Measurements from ENCODE around the gene VAC14. TPM values are rescaled to one million over a fixed set of nuclear protein-coding genes. Genes with fewer than 3 reads are reported as not detected.
"Not testable (repeated sequence)": the region's sequence is repeated elsewhere in the genome, so short reads cannot be mapped to it uniquely, and the experiment has no call there.

Gene VAC14
- total and polyA plus RNA-seq, 5 experiments from 2014 or later, result 27.2 to 50.7 (median 41.4) TPM

DNA sequence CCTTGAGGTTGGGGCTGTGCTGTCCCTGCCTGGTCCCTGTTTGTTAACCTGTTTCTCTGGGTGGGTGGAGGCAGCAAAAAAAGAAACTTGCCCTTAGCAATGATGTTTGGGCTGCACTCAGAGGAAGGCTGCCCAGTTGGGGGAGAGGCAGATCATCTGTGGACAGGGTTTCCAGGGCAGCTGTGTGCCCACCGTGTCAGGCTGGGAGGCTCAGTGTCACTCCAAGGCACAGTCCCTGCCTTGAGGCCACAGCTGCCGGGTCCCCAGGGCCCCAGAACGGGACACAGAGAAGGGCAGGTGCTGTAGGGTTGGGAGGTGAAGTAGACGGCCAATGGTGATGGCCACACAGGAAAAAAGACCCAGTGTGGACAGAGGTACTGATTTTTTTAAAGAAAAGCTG, 150.7 kb downstream of the VAC14 start:
- Mint-ChIP-seq H3K4me3 (no peak overlapping the region), H3K9me3 (no peaks in the 10 kb centered on the region), H3K36me3 (no peaks in the 10 kb centered on the region), H3K27me3 (peaks cover 0 to 2% (median 0%) of the 10 kb centered on the region in 5 donors), H3K27ac (no peak overlapping the region), H3K4me1 (peaks cover 2 to 6% (median 3%) of the 10 kb centered on the region in 4 donors)
- POLR2A ChIA-PET, result interaction anchor here (0.6 kb wide), 1 partner anchor 485 kb away, joined by 4 read pairs; no protein-coding TSS in a partner anchor
- ATAC-seq, result no peak
- DNase-seq, result no peak

DNA sequence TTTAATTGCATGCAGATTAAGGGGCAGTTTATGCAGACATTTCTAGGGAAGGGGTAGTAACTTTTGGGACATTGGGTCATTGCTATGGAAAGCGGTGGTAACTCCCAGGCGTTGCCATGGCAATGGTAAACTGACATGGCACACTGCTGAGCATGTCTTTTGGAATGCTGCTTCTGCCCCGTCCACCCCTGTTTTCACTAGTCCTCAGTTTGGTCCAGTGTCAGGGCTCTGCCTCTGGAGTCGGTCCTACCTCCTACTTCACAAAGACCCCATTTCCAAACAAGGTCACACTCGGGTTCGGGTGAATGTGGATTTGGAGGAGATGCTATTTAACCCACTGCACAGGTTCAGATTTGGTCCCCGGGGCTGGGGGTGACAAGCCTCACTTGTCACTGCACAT, 151.7 kb downstream of the VAC14 start:
- peaks cover 2 to 6% (median 3%) of the 10 kb centered on the region in 4 donors for H3K4me1 Mint-ChIP-seq
- H3K4me3 Mint-ChIP-seq, result no peak overlapping the region
- POLR2A ChIA-PET, result no interaction called here
- ATAC-seq (no peak), DNase-seq (no peak)
- H3K36me3 Mint-ChIP-seq, result no peaks in the 10 kb centered on the region
- H3K9me3 Mint-ChIP-seq, result no peaks in the 10 kb centered on the region
- no peak overlapping the region for H3K27ac Mint-ChIP-seq
- H3K27me3 Mint-ChIP-seq, result peaks cover 0 to 2% (median 0%) of the 10 kb centered on the region in 5 donors

DNA sequence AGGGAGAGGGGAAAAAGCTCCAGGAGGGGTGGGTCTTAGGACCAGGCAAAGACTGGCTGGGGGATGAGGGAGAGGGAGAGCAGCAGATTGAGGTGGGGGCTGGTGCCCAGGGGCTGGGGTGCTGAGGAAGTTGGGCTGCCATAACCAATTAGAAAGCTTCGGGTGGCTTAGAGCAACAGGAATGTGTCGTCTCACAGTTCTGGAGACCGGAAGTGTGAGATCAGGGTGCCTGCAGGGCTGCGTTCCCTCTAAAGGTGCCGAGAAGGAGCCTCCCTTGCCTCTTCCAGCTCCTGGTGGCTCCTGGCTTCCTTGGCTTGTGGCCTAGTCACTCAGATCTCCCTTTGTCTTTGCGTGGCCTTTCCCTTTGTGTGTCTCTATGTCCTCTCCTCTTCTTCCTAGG, 152.4 kb downstream of the VAC14 start:
- POLR2A ChIA-PET, result no interaction called here
- Mint-ChIP-seq H3K27me3 (no peaks in the 10 kb centered on the region), H3K9me3 (no peaks in the 10 kb centered on the region), H3K36me3 (no peaks in the 10 kb centered on the region), H3K4me1 (peaks cover 0 to 1% (median under 1%) of the 10 kb centered on the region in 4 donors), H3K4me3 (no peak overlapping the region), H3K27ac (no peak overlapping the region)
- DNase-seq (no peak), ATAC-seq (no peak)

DNA sequence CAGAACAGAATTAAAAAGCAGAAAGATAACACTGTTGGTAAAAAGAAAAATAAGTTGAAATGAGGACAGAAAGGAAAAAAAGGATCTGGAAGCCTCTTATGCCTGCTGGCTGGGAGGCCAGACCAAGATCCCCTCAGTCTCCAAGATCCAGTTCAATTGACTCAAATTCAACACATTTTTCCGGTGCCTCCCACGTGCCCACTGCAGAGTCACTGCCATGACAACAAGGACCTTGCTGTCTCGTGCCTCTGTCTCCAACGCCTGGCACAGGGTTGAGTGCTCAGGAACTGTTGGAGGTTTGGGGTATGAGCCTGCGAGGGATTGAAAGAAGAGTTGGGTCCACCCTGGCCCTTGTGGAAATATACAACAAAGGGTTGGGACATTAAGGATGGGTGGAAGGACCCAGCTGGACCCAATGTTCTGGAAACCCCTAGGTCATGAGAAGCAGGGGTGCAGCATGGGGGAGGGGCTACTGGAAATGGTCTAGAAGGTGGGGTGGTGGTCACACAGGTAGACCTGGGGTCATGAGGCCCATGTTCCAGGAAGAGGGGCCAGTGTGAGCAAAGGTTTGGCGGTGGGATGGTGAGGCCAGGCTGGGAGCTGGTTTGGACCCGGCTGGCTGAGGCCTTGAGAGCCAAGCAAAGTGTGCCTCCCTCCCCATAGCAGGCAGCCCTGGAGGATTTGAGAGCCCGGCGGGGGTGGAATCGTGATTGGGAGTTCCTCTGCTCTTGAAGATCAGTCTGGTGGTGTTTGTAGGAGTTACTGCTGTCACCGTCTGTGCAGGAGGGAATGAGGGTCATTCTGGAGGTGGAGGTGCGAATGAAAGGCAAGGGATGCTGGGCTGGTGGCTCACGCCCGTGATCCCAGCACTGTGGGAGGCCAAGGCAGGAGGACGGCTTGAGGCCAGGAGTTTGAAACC, 153.3 kb downstream of the VAC14 start:
- POLR2A ChIA-PET, result no interaction called here
- Mint-ChIP-seq H3K4me3 (peak overlapping the region in 1 of 10 donors; percentile 34), H3K27me3 (peaks cover 0 to under 1% (median 0%) of the 10 kb centered on the region in 5 donors), H3K36me3 (no peaks in the 10 kb centered on the region), H3K9me3 (no peaks in the 10 kb centered on the region), H3K27ac (peak overlapping the region in 2 of 10 donors; percentile 29 to 49), H3K4me1 (no peaks in the 10 kb centered on the region)
- no peak for DNase-seq
- no peak for ATAC-seq

DNA sequence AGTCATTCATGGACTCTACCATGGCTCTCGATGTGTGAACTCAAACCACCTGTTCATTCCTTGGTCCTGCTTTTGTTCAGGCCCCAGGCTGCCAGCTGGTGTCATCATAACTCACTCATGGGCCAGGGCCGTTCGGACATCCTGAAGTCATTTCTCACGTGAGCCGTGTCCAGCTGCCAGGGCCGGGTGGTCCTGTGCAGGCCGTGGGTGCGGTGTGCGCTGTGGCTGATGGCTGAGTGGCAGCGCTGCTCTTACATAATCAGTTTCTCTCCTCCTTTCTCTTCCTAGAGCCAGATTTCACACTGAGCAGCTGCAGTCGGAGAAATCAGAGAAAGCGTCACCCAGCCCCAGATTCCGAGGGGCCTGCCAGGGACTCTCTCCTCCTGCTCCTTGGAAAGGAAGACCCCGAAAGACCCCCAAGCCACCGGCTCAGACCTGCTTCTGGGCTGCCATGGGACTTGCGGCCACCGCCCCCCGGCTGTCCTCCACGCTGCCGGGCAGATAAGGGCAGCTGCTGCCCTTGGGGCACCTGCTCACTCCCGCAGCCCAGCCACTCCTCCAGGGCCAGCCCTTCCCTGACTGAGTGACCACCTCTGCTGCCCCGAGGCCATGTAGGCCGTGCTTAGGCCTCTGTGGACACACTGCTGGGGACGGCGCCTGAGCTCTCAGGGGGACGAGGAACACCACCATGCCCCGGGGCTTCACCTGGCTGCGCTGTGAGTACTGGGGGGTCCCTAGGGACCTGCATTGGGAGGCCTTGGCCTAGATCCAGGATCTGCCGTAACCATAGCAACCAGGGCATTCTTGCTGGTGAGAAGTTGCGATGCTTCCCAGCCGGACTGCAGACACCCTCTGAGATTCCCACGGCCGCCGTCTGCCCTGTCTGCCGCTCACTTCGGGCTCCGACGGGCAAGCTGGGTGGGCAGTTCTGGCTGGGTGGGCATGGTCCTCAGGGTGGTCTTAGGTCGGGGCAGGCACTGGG, 154.4 kb downstream of the VAC14 start, which contains the start of gene IL34:
TSS of gene IL34 (plus strand) at position 300 of the 982 bp plus-strand sequence. CDS start at position 689, 389 bp downstream.
- POLR2A ChIA-PET, result no interaction called here
- no peak for ATAC-seq
- no peak for DNase-seq
- H3K27me3 Mint-ChIP-seq, result peaks cover 0 to 7% (median 0%) of the 10 kb centered on the region in 5 donors
- no peaks in the 10 kb centered on the region for H3K4me1 Mint-ChIP-seq
- H3K9me3 Mint-ChIP-seq, result no peaks in the 10 kb centered on the region
- H3K4me3 Mint-ChIP-seq, result no peak within 1 kb of the TSS
- H3K36me3 Mint-ChIP-seq, result no peaks in the 10 kb centered on the region
- H3K27ac Mint-ChIP-seq, result peak within 1 kb of the TSS in 1 of 10 donors; percentile 40

DNA sequence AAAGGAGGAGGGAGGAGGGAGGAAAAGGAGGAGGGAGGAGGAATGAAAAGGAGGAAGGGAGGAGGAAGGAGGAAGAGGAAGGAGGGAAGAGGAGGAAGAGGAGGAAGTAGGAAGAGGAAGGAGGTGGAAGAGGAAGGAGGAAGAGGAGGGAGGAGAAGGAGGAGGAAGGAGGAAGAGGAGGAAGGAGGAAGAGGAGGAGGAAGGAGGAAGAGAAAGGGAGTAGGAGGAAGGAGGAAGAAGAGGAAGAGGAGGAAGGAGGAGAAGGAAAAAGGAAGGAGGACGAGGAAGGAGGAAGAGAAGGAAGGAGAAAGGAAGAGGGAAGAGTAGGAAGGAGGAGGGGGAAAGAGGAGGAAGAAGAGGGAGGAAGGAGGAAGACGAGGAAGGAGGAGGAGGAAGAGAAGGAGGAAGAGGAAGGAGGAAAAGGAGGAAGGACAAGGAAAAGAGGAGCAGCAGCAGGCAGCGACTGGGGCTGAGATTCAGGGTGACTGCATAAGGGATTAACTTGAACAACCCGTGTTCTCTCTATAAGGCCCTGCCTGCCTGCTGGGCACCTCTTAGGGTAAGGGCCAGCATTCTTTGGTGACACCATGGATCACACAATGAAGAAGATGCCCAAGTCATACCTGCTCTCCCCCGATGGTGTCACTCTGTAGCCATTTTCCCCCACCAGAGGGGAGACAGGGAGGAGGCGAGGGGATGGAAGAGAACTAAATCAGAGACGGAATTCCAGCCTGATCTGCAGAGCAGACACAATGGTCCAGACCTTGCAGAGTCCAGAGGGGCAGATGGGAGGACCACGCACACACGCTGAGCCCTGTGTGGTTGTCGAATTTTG, 156.0 kb downstream of the VAC14 start:
- H3K4me3 Mint-ChIP-seq, result no peak overlapping the region
- H3K4me1 Mint-ChIP-seq, result no peaks in the 10 kb centered on the region
- peak overlapping the region in 1 of 10 donors; percentile 40 for H3K27ac Mint-ChIP-seq
- H3K27me3 Mint-ChIP-seq, result peaks cover 0 to 7% (median 0%) of the 10 kb centered on the region in 5 donors
- POLR2A ChIA-PET, result no interaction called here
- H3K9me3 Mint-ChIP-seq, result no peaks in the 10 kb centered on the region
- H3K36me3 Mint-ChIP-seq, result no peaks in the 10 kb centered on the region
- ATAC-seq (no peak), DNase-seq (no peak)

DNA sequence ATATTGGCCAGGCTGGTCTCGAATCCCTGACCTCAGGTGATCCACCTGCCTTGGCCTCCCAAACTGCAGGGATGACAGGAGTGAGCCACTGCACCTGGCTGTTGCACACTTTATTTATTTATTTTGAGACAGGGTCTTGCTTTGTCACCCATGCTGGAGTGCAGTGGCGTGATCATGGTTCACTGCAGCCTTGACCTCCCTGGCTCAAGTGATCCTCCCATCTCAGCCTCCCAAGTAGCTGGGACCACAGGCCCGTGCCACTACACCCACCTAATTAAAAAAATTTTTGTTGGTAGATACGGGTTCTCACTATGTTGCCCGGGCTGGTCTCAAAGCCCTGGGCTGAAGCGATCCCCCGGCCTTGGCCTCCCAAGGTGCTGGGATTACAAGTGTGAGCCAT, 157.7 kb downstream of the VAC14 start:
- POLR2A ChIA-PET, DNase-seq, H3K27me3 Mint-ChIP-seq, ATAC-seq, H3K27ac Mint-ChIP-seq, H3K9me3 Mint-ChIP-seq, H3K4me3 Mint-ChIP-seq, H3K36me3 Mint-ChIP-seq, H3K4me1 Mint-ChIP-seq: not testable (repeated sequence)

DNA sequence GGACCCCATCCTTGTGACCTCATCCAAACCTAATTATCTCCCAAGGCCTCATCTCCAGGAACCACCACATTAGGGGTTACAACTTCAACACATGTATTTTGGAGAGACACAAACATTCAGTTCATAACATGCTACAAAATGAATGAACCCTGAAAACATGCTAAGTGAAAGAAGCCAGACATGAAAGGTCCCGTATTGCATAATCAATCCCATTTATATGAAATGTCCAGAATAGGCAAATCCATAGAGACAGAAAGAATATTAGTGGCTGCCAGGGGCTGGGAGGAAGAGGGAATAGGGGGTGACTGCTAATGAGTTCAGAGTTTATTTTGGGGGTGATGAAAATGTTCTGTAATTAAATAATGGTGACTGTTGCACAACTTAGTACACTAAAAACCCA, 158.3 kb downstream of the VAC14 start:
- POLR2A ChIA-PET, result no interaction called here
- DNase-seq (no peak), ATAC-seq (no peak)
- Mint-ChIP-seq H3K27ac (no peak overlapping the region), H3K9me3 (no peaks in the 10 kb centered on the region), H3K36me3 (no peaks in the 10 kb centered on the region), H3K4me1 (no peaks in the 10 kb centered on the region), H3K4me3 (no peak overlapping the region), H3K27me3 (peaks cover 0 to 9% (median 0%) of the 10 kb centered on the region in 5 donors)

DNA sequence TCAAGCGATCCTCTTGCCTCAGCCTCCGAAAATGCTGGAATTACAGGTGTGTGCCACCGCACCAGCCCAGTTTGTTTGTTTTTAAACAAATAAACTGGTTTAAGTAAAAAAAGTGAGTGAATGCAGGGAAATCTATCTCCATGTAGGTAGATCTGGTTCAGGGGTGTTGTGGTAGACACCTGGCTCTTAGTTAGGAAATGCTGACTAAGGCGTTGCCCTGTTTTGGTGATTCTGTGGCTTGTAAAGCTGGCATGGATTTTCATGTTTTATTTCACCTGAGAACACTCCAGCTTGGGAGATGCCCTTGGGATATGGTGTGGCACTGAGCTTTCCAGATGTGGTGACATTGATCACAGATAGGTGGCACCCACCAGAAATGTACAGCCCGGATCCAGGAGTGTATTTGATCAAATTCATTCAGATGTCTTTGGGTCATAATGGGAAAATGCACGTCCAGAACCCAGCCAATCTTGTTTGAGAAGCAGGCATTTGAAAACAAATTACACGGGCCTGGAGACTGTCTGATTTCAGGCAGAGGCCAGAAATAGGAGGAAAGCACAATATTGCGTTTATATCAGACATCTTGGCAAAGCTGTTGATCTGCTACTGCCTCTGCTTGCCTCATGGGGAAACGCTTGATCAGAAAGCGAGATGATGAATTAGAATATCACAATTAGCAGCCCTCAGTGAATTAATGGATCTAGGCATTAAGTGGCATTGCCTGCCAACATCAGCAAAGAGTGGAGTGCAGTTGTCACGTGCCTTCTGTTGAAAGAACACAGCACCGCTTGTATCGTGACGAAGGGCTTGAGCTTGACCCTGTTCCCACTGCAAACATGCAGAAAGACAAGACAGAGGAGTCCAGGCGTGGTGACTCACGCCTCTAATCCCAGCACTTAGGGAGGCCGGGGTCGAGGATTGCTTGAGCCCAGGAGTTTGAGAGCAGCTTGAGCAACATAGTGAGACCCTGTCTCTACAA, 161.9 kb downstream of the VAC14 start:
- no peak for DNase-seq
- Mint-ChIP-seq H3K4me3 (no peak overlapping the region), H3K9me3 (no peaks in the 10 kb centered on the region), H3K27ac (peak overlapping the region in 1 of 10 donors; percentile 39), H3K4me1 (no peaks in the 10 kb centered on the region), H3K36me3 (no peaks in the 10 kb centered on the region), H3K27me3 (peaks cover 0 to 9% (median 0%) of the 10 kb centered on the region in 5 donors)
- ATAC-seq, result no peak
- POLR2A ChIA-PET, result no interaction called here

Data from naive thymus-derived CD8-positive, alpha-beta T cell (primary cell).